ENCODE data around the gene CYSRT1.
"Not testable (repeated sequence)": the region's sequence is repeated elsewhere in the genome, so short reads cannot be mapped to it uniquely, and the experiment has no call there.

CYSRT1 gene

GRCh38 chr9:137239541-137240200 lies 14.7 kb downstream of the CYSRT1 start:
- DNase-seq = not testable (repeated sequence)

DNA sequence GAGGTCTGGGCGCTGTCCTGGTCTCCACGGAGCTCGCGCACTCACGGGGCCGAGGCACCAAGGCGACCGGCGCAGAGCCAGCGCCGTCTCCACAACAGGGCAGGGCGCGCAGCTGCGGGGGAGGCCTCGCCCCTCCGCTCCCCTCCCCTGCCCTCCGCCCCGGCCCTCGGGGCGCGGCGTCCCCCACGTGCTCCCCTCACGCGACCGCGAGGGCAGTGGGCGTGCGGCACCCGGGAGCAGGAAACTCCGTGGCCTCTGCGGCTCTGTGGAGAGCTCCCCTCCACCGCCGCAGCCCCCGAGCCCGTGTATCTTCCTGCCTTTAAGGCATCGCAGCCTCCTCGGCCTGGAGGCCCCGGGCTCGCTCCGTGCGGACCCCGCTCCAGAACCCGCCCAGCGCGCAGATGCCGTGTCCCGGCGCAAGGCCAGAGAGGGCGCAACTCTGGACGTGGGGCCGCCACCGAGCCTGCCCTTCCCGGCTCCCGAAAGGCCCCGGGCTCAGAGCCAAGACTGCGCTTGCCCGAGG lies 15.4 kb downstream of the CYSRT1 start:
- DNase-seq = peak; percentile 21

DNA sequence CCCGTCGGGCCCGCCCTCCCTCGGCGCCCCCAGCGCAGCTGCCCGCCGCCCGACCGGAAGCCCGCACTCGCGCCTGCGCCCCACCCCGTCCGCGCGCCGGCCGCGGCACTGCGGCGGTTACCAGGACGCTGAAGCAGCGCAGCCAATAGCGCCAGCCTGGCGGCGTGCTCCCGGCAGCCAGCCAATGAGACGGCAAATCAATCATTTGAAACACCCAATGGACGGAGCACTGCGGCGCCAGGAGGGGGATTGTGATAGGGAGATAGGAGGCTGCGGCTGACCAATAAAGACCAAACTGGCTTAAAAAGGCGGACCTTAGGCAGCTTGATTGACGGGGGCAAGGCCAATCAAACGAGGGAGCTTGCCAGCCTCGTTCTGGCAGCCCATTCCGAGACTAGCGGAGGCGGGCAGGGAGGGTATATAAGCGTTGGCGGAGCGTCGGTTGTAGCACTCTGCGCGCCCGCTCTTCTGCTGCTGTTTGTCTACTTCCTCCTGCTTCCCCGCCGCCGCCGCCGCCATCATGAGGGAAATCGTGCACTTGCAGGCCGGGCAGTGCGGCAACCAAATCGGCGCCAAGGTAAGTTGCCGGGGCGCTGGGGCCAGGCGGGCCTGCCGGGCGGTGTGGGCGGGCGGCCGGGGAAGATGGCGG lies 16.0 kb downstream of the CYSRT1 start, which contains the start of gene TUBB4B:
TUBB4B (plus strand) TSS at position 447 of the 649 bp plus-strand sequence; CDS start at position 521, 74 bp downstream.
- peak; percentile 99 for DNase-seq

DNA sequence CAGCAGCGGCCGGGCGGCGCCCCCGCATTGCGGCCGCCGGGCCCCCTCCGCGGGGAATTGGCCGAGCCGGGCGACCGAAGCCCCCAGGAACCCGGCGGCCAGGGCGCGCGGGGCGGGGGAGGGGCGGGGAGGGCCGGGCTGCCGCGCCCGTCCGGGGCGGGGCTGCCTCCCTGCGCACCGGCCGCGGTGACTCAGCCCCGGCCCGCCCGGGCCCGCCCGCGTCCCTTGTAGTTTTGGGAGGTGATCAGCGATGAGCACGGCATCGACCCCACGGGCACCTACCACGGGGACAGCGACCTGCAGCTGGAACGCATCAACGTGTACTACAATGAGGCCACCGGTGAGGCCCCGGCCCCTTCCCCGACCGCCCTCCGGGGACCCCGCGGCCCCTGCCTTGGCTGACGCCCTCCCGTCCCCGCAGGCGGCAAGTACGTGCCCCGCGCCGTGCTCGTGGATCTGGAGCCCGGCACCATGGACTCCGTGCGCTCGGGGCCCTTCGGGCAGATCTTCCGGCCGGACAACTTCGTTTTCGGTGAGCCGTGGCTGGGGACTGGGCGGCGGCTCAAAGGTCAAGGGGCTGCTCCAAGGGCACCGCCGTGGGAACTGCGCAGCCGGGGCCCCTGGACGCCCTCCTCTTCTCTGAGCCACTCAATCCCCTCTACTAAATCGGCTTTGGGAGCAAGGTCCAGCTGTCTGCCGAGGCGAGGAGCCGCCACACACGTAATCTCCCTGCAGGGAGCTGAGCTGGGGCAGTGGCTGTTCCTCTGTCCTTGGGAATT lies 16.7 kb downstream of the CYSRT1 start:
- no peak for DNase-seq

- DNase-seq = no peak
Measured at GRCh38 chr9:137242269-137243203, 17.6 kb downstream of the CYSRT1 start.

- DNase-seq = not testable (repeated sequence)
Measured at GRCh38 chr9:137243266-137243625, 18.3 kb downstream of the CYSRT1 start.

- no peak for DNase-seq
Measured at GRCh38 chr9:137243626-137244485, 18.9 kb downstream of the CYSRT1 start.

DNA sequence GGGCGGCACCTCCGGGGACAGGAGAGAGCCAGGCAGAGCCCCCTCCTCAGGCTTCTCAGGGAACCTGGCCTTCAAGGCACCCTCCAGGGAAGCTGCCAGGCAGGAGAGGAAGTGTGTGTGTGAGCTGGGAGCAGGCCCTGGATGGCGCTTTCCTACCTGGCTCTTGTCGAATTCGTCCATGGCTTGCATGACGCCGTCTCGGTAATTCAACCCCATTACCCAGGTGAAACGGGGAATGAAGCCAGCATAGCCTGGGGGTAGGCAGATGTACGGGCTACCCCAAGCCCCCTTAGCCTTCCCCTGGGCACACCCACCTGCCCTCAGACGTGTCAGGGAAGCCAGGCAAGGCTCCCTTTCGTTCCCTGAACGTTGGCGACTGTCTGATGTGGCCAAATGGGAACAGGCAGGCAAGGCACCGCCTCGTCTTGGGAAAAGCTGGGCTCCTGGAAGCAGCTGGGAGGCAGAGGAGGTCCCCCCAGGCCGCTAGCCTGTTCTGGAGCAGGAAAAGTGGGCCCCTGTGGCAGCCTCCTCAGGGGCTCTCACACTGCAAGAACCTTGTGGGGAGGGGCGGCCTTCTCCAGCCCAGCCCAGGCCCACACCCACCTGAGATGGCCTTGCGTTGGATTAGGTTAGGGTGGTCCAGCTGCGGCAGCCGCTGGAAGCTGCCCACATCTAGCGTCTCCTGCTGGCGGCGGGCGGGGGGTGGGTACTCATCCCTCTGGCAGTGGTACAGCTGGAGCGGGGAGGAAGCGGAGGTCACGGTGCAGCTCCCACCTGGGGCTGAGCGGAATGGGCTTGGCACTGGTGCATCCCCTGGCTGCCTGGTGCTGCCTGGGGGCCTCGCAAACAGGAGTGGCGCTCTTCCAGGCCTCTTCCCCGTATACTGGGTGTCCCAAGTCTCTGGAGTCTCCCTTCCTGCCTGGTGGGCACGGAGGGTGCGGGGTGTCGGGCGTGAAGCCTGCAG lies 19.8 kb downstream of the CYSRT1 start:
- peak; percentile 52 for DNase-seq

- no peak for DNase-seq
Measured at GRCh38 chr9:137245450-137246421, 20.8 kb downstream of the CYSRT1 start.

- DNase-seq = no peak
Measured at GRCh38 chr9:137247135-137247915, 22.4 kb downstream of the CYSRT1 start.

DNA sequence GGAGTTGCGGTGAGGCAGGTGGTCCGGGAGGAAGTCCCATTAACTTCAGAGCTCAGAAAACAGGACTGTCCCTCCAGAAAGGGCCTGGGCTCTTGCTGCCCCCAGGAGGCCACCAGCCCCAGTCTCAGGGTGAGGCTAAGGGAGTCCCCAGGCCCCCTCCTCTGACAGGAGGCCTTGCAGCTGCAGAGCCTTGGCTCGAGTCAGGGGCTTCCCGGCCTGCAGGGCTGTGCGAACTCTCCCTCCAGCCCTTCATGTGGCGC lies 22.9 kb downstream of the CYSRT1 start:
- DNase-seq = no peak

- DNase-seq = no peak
Measured at GRCh38 chr9:137250329-137251193, 25.6 kb downstream of the CYSRT1 start.

- no peak for DNase-seq
Measured at GRCh38 chr9:137251194-137251461, 26.2 kb downstream of the CYSRT1 start, which contains the start of gene STPG3. Gene STPG3 (plus strand): TSS chr9:137251286. CDS start chr9:137251287, 1 bp downstream.

DNA sequence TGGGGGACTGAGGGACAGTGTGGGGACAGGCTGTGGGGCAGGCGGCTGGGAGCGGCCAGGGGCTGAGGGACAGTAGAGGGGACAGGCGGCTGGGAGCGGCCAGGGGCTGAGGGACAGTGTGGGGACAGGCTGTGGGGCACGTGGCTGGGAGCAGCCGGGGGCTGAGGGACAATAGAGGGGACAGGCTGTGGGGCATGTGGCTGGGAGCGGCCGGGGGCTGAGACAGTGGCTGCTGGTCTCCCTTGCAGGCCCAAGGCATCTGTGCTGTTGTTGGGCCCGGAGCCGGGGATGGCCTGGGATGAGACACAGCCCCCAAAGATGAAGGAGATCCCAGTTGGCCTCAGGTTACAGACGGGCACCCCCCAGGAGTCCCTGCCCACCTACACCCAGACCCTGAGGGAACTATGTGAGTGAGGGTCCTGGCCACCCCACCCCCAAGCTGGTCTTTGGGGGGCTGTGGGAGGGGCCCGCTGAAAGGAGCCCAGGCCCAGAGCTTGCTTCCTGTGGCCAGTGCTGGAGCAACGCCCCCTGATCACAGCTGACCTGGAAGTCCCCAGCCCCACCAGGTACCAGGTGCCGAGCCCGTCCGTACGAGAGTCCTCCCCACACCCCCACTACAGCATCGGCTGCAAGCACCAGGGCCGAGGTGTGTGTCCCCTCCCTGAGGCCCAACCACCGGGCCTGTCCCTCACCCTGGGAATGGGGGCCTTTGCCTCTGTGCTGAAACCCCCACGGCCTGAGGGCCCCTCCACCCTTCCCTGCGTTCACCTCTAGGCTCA lies 26.7 kb downstream of the CYSRT1 start:
- no peak for DNase-seq

DNA sequence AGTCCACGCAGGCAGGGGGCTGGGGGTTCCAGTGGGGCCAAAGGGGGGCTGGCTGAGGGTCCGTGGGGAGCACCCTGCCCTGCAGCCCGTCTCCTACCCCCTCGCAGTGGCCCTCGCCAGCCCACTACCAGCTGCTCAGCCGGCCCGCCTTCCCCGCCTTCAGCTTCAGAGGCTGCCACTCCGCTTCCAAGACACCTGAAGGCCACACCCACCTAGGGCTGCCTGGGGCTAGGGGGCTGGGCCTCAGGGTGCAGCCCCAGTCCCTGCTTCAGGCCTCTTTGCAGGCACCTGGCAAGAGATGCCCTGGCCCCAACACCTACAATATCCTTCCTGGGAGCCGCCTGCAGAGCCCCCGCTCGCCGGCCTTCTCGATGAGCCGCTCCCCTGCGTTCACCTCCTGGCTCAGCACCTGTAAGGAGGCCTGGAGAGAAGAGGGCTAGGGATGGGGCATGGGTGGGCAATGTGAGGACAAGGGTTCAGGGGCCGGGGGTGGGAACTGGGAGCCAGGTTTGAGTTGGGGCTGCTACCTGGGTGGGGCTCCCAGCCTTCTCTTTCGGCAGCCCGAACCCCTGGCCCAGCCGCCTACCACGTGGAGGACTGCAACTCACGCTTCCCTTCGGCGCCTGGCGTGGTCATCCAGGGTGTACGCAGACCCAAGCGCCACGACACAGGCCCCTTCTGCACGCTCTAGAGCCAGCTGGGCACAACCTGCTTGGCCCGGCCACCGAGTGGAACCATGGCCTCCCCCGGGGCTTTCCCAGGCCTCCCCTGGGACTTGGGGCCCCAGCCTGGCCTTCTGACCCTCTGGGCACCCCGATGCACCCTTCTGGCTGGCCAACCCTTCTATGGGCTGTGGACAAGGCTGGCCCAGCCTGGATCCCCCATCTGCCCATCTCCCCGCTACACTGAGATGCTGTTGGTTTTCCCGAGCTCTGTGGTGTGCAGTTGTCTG lies 27.9 kb downstream of the CYSRT1 start:
- no peak for DNase-seq
